ENCODE results near the gene SBF2.

The SBF2 gene

DNA sequence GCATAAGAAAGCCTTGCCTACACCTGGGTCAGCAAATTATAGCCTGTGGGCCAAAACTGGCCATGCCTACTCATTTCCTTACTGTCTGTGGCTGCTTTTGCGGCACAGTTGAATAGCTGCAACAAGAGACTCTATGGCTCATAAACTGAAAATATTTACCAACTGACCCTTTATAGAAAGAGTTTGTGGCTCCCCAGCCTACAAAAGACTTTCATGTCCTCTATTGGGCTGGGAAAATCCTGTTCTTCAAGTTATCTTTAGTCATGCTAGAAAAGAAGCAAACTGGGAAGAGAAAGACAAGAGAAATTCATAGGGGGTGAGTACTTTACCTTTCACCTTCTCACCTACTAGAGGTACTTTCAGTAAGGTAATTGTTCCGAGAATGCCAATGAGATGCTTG is 455.1 kb downstream of the SBF2 start:
- no peak for FAIRE-seq

DNA sequence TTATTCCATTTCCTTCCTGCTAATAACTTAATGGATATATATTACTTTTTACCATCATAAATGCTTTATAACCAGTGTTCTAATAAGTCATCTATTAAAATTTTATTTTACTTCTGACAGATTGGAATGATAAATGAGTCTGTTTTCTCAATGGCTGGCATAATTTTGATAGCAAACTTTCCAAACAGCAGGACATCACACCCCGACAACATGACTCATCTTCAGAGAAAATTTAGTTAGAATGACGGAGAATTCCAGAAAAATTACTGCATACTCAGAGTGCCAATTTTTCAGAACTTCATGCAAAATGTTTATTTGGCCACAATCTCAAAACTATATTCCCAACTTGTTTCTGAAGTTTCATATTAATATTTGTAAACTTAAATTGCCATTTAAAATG is 455.8 kb downstream of the SBF2 start:
- FAIRE-seq, result peak; percentile 44

DNA sequence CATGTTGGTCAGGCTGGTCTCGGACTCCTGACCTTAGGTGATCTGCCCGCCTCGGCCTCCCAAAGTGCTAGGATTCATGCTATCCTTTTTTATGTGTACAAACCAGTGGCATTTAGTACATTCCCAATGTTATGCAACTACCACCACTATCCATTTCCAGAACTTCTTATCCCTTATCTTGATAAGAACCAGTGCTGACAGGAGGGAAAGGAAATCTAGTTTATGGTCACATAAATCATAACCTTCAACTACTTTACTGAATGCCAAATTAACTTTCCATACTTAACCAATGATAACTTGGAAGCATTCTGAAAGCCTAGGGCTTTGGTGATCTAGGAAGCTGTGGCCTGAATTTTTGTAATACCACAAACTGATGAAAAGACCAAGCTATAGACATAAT is 459.7 kb downstream of the SBF2 start:
- FAIRE-seq, result peak; percentile 79

DNA sequence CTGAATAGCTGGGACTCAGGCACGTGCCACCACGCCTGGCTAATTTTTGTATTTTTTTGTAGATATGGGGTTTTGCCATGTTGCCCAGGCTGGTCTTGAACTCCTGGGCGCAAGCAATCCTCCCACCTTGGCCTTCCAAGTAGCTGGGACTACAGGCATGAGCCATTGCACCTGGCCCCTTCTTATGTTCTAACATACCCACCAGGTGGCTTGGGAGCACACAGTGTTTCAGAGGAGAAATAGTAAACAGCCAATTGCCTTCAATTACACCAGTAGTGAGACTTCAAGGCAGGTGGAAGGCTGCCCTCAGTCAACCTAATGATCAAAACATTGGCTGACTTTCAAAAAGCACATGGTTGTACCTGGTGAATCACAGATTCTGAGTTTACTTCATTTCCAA is 462.9 kb downstream of the SBF2 start:
- no peak for FAIRE-seq

DNA sequence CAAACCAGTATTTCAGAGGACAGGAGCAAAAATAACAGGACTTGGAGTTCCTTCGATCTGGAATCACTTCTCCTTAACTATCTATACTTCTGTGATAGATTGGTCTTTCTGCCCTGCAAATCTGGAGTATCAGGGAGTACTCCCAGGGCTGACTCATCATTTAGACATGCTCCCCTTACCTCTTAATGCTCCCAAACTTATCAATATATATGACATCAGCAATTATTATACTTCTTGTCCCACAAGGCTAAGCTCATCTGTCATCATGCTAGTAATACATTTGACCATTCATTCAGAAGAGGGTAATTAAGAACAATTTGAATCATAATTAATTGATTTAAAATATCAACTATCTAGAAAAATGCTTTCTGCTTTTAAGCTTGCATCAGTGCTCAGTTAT is 466.3 kb downstream of the SBF2 start:
- FAIRE-seq, result no peak

DNA sequence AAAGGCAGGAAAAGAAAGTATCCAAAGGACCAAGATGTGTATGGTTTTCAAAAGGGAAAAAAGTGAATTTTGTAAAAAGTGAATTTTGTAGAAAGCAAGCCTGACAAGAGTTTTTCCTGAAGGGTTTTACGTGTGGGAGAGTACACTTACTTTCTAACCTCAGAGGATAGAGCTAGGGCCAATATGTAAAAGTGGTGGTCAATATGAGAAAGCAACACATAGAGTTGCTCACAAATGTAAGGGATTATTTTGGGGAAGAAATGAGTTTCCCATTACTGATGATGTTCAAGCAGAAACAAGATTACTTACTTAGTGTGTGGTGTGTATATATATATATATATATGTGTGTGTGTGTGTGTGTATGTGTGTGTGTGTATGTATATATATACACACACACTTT is 467.6 kb downstream of the SBF2 start:
- FAIRE-seq, result peak; percentile 48

DNA sequence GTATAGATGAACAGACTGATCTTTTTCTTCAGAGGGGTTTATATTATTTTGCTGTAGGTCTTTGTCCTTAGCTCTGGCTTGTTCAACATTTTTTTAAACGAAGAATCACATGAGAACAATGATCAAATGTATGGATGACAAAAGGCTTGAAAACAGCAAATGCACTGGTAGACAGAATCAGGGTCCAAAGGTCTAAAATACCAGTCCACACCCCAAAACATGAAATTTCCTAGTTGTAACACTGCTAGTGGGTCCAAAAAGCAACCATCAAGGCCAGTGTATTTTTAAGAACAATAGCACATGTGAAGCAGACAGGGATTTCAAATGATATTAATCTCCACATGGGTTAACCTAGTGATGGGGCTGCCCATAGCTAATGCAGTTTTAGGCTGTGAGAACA is 468.1 kb downstream of the SBF2 start:
- FAIRE-seq, result peak; percentile 6

DNA sequence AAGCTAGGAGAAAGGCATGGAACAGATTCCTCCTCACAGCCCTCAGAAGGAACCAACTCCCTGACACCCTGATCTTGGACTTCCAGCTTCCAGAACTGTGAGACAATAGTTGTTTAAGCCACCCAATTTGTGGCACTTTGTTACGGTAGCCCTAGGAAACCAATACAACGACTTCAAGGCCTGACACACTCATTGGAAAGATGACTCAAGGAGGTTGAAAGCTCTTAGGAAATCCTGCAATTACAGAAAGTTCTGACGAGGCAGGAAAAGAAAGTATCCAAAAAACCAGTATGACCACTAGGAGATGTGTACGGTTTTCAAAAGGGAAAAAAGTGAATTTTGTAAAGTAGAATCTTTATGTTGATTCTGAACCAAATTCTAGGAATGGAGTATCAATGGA is 468.7 kb downstream of the SBF2 start:
- peak; percentile 94 for FAIRE-seq

DNA sequence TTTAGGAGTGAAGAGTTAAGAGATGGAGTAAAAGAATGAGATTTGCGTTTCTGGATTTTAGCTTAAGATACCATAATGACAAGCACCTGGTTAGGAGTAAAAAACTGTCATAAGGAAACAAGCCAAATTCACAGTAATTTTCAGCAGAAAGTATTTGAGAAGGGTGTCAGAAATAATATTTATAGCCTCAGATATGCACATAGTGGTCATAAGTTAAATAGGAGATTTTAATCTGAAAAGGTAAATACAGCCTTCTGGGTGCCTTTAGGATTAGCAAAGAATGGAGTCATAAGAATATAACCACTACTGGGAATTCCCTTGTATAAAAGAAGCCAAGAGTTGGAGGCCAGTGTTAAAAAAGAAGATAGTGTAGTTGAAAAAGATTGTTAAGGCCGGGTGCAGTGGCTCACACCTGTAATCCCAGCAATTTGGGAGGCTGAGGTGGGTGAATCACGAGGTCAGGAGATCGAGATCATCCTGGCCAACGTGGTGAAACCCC is 470.1 kb downstream of the SBF2 start:
- peak; percentile 95 for FAIRE-seq

DNA sequence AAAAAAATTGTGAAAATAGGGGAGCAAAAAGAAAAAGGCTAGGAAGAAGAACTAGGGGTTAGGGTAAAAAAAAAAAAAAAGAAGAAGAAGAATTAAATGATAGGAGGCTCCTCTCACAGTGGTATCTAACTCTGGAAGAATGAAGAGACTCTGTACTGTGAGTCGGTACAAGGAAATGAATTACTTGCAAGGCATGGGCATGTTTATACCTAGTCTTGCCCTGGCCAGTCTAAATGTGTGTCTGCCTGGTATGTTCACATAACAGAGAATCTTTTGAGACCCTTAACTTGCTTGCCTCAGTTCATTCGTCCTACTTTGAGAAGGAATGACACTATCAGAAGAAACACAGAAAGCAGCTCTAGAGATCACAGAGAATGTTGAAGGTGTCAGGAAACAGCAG is 470.6 kb downstream of the SBF2 start:
- no peak for FAIRE-seq

DNA sequence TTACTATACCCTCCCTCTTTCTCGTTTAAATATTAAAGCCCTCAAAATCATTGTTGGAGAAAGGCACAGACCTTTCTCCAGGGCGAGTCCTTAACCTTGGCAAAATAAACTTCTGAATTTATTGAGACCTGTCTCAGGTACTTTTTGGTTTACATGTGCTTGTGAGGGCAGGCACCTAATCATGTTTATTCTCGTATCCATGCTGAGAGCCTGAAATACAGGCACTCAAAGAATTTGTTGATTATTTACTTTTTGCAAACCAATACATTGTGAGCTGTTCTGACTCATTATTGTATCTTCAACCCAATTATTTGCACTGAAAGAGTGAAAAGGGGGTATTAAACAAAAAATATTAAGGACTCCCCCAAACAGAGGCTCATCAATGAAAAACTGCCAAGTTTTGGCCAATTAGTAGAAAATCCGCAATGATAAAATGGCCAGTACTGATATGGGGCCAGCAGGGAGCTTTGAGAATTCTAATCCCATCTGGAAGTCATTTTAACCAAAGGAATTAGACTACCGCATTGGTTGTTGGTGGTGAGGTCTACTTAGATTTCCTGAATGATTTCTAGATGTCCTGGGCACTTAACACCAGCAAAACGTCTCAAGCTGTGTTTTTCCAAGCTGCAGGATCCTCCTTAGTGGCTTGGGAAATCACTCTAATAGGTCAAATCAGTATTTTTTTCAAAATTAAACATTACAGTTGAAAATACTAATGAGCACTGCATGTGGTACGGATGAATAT is 472.8 kb downstream of the SBF2 start:
- peak; percentile 99 for FAIRE-seq

DNA sequence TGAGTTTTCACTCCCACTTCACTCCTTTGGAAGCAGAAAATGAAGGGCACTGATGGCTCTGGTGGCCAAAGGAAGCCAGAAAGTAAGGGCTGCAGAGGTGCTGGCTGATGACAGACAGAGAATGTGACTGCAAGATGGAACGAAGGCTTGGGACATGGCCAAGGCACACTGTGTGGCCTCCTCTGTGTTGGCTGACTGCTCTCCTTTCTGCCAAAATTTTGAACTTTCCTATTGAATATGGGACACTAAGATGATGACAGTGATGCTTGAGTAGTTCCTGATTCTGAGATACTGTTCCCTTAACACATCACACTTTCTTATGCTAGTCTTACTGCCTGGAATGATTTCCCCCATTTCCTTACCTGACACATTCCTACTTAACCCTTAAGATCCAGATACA is 473.8 kb downstream of the SBF2 start:
- FAIRE-seq, result no peak

DNA sequence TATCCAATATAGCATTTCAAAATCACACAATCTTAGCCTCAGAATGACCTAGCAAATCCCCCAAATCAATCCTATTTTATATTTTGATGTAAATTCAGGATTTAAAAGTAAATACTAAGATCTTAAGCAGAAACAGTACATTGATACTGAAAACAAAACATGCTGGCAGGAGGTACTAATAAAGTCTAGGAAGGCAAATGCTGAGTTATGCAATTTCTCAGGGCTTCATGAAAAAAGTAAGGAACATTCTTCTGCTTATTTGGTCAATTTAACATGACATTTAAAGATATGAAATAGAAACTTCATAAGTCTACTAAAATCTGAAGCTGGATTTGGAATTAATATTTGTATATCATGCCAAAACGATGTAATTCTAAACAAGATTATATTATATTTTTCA is 476.8 kb downstream of the SBF2 start:
- FAIRE-seq, result peak; percentile 80

DNA sequence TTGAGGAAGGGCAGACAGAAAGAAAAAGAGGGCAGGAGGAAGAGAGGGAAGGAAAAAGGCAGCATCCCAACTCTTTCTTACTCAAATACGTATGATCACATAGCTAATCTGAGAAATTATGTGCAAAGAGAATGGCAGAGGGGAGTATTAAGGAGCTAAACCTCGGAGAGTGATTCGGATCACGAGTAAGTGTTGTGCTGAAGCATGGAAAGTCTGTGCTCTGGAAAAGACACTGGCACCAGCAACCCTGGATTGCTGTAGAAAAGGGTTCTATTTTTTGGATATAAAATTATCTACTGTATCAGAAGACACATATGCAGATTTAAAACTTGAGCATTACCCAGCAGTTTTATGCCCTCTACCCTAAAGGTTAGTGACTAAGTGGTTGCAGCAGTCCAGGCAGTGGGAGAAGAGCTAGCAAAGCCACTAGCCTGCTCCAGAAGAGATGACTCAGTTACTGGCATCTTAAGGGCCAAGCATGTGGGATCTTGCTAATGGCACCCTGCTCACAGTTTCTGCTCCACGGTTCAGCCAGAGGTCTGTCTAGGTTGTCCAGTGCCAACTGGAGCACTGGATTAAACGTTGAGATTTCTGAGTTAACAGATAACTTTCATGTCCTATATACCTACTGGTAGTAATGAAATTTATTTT is 478.4 kb downstream of the SBF2 start:
- FAIRE-seq, result peak; percentile 81

DNA sequence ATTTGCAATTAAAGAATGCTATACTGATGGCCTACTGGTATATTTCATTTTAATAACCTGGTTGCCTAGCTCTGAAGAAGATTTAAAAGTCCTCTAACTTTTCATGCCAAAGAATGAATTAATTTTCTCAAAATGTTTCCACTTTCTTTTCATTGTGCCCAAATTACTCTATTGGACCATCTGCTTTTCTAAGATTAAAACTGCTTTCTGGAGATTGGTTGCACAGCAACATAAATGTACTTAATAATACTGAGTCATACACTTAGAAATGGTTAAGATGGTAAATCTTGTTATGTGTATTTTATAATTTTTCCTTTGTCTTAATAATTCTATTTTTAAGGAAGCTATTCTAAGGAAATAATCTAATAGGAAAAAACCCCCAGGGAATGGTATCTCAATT is 479.9 kb downstream of the SBF2 start:
- FAIRE-seq, result peak; percentile 85

DNA sequence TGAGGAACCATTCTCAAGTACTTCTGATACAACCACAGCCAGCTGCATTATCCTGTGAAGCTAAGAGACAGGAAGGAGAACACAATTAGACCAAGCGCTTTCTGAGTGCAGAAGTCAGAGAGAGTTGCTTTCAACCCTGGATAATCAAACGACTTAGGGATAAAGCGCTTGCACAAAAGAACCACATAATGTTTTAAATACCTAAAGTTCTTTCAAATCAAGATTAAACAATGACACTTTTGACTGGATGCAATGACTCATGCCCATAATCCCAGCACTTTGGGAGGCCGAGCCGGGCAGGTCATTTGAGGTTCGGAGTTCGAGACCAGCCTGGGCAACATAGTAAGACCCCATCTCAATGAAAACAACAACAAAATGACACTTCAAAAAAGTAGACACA is 485.1 kb downstream of the SBF2 start:
- FAIRE-seq, result peak; percentile 92

DNA sequence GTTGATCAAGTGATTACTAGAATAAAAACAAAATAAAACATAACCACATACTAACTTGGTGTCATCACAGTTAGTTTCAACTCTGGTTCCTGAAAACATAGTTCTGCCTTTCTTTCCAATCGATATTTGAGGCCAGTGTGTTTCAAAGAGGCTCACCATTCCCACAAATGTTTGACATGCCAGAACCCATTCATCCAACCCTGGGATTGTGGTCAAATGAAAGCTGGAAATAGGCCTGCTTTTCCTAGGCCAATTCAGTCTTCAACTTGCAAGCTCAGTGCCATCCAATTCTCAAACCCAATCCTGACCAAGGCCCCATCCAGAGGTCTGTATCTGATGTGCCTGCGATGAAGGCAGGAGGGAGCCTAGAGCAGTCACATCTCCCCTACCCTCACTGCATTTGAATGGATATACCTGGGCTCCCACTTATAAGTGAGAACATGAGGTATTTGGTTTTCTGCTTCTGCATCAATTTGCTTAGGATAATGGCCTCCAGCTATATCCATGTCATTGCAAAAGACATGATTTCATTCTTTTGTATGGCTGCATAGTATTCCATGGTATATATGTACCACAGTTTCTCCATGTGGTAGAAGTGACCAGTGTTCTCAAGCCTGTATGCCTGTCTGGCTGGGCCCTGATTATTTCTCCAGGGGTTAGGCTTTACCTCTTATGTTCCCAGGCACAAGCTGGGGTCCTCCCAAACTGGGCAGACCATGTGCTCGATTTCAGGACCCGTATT is 486.9 kb downstream of the SBF2 start:
- peak; percentile 68 for FAIRE-seq

DNA sequence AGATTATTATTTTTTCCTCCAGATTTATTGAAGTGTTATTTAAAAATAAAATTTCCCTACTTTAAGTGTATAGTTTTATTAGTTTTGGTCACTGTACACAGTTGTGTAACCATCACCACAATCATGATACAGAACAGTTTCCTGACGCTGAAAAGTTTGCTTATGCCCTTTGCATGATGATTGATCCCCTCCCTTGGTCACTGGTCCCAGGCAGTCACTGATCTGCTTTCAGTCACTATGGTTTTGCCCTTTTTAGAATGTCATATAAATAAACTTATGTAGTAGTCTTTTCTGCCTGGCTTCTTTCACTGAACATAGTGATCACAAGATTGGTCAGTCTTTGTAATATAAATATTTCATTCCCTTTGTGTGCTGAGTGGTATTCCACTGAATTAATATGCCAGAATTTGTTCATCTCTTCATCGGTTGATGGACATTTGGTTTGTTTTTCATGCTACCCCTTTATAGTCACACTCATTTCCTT is 489.6 kb downstream of the SBF2 start:
- FAIRE-seq, result no peak

DNA sequence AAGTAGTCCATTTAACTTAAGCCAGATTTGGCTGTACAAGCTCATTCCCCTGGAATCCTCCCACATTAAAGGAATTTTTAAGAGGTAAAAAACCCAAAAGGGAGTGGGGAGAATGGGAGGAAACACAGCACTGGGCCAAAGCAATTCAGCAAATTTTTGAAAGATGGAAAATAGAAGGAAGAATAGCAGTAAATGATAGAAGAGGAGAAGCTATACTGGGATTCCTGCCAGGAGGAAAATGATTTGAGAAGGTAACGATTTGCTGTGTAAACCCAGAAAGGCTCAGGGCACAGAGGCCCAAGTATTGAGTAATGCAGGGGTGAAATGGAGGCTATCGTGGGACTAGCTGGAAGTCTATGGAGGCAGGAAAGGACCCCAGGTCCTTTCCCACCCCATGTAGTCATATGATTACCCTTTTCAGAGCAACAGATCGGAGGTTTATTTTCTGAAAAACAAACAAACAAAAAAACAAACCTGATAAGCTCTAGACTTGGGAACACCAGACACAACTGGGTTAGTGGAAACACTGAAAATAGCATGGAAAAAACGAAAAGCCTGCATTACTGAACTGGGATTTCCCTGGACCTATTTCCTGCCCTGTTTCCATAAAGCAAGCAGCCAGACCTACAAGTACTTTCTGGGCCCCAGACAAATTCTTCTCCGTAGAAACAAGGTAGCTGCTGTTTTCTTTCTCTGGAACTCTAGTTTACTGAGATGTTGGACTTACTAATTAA is 490.2 kb downstream of the SBF2 start:
- FAIRE-seq, result no peak

DNA sequence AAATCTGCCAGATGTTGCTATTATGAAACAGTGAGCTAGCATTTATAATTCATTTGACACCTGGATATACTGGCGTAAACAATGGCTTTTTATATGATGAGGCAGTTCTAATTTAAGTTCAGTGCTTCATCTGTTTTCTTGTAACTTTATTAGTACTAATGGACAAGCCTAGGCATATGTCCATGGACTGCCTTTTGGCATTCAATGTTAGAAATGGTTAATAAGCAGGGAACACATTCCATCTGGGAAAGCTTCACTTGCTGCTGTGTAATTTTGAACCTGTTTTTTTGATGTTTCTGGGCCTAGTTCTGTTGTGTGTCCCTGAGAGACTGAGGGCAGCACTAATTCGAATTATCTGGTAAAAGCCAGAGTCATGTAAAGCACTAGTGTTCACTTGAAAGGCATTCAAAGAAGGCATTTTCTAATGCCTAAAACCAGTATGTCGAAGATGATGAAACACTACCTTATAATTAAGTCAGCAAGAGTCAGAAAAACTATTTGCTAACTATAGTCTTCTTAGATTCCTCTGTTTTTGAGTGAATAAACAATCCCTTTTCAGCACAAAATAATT is 491.6 kb downstream of the SBF2 start:
- FAIRE-seq, result peak; percentile 100

DNA sequence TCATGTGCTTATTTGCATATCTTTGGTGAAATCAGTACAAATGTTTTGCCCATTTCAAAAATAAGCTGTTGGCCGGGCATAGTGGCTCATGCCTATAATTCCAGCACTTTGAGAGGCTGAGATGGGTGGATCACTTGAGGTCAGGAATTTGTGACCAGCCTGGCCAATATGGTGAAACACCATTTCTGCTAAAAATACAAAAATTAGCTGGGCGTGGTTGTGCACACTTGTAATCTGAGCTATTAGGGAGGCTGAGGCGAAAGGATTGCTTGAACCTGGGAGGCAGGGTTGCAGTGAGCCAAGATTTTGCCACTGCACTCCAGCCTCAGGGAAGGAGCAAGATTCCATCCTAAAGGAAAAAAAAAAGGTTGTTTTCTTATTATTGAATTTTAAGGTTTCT is 494.1 kb downstream of the SBF2 start:
- peak; percentile 96 for FAIRE-seq

DNA sequence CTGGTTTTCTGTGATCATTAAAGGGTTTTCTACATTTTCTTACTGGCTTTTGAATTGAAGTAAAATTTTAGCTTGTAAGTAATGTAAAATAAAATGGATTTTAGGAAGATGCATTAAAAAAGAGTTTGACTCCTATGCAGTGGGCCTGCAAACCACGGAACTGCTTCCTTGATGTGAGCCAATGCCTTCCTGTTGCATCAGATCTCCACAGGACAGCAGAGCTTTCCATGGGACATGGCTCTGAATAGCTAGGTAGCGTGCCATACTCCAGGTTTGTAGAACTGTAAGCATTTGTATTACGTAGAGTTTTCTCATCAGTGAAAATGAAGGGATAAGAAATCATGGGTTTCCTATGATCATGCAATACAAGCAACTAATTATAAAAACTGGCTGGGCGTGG is 496.7 kb downstream of the SBF2 start:
- peak; percentile 25 for FAIRE-seq

DNA sequence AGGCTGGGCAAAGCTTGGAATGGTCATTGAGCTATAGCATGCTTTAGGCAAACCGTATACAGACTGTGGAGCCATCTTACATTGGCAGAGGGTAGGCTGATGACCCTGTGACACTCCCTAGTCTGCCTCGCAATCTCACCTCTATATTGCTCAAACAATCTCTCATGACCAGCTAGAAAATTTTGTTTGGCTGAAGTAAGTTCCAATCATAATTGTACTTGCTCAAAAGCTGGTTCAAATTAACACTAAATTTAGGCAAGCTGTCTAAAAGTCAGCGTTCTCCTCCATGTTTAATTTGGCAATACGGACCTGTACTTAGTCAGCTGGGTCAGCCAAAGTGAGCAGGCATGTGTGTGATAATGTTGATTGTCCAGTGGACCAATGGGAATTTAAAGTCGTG is 497.2 kb downstream of the SBF2 start:
- FAIRE-seq, result no peak

All from G401.6 (cell line).